Measurements from ENCODE around the gene RASGEF1B. TPM values are rescaled to one million over a fixed set of nuclear protein-coding genes. Genes with fewer than 3 reads are reported as not detected.
"Not testable (repeated sequence)": the region's sequence is repeated elsewhere in the genome, so short reads cannot be mapped to it uniquely, and the experiment has no call there.

The RASGEF1B gene
- total RNA-seq, 2 experiments from 2014 or later: 6.1 to 6.2 TPM

DNA sequence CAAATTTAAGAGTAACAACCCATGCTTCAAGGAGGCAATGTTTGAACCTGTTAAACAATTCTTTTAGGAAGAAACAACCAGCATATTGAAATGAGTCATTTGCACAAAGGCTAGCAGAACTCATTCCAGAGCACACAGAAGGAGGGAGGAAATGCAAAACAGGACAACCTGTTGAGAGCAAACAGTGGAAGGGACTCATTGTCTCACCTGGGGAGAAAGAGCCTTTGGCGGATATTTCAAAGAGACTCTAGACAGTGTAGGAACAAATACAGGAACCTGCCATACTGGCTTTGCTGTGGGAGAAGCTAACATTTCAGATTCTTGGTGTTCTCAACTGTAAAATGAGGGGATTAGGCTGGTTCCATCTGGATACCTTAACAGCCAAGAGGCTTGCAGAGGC is 14.8 kb upstream of the RASGEF1B start:
- Mint-ChIP-seq H3K36me3 (ENCODE audit: low read depth) (peaks cover 17% of the 10 kb centered on the region), H3K4me1 (ENCODE audit: low read depth) (peaks cover 18% of the 10 kb centered on the region)

GRCh38 chr4:81485310-81485980 is 13.7 kb upstream of the RASGEF1B start:
- no peak for ATAC-seq
- H3K4me1 Mint-ChIP-seq (ENCODE audit: low read depth): peaks cover 12% of the 10 kb centered on the region
- intact Hi-C loops (cut with micrococcal nuclease): no loop called here
- no peak for DNase-seq
- TF ChIP-seq, protein P1, sequence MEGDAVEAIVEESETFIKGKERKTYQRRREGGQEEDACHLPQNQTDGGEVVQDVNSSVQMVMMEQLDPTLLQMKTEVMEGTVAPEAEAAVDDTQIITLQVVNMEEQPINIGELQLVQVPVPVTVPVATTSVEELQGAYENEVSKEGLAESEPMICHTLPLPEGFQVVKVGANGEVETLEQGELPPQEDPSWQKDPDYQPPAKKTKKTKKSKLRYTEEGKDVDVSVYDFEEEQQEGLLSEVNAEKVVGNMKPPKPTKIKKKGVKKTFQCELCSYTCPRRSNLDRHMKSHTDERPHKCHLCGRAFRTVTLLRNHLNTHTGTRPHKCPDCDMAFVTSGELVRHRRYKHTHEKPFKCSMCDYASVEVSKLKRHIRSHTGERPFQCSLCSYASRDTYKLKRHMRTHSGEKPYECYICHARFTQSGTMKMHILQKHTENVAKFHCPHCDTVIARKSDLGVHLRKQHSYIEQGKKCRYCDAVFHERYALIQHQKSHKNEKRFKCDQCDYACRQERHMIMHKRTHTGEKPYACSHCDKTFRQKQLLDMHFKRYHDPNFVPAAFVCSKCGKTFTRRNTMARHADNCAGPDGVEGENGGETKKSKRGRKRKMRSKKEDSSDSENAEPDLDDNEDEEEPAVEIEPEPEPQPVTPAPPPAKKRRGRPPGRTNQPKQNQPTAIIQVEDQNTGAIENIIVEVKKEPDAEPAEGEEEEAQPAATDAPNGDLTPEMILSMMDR (IDR thresholded peaks at IDR 0.05): no peak
- H3K4me3 Mint-ChIP-seq: no peak overlapping the region
- peaks cover 12% of the 10 kb centered on the region for H3K36me3 Mint-ChIP-seq (ENCODE audit: low read depth)
- H3K27me3 Mint-ChIP-seq: no peaks in the 10 kb centered on the region
- H3K27ac Mint-ChIP-seq: no peak overlapping the region
- POLR2A ChIA-PET: interaction anchor here (0.5 to 1.7 kb wide), 2 partner anchors 8 to 13 kb away, joined by 3 to 8 read pairs; partner anchors contain the start of gene RASGEF1B
- CTCF ChIA-PET: interaction anchor here (2.1 kb wide), 1 partner anchor 13 kb away, joined by 5 read pairs; the partner anchor contains the start of gene RASGEF1B
- H3K9me3 Mint-ChIP-seq: peaks cover 13% of the 10 kb centered on the region

More for the DNA sequence above, 14.8 kb upstream of the RASGEF1B start:
- Mint-ChIP-seq H3K4me3 (no peak overlapping the region), H3K27me3 (no peaks in the 10 kb centered on the region), H3K27ac (no peak overlapping the region), H3K9me3 (peaks cover 18% of the 10 kb centered on the region)
- DNase-seq: no peak
- TF ChIP-seq, protein P1 (IDR thresholded peaks at IDR 0.05): no peak
- intact Hi-C loops (cut with micrococcal nuclease): no loop called here
- POLR2A ChIA-PET: no interaction called here
- no peak for ATAC-seq
- CTCF ChIA-PET: no interaction called here

DNA sequence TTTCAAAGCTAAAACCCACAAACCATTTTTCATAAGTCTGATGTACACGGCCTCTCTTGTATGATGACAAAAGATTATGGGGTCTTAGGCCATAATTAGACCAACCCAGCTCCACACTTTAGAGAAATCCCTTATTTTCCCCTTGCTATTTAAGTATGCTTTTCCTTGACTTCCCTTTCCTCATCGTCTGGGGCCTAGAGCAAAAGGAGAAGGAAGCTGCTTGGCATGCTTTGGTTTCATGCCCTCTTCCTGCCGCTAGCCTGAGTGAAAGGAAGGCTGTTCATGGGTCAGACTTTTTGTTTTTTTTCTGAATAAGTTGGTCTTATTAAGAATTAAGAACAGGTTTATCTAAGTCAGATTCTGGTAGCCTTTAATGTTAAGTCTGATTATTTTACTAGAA is 10.6 kb upstream of the RASGEF1B start:
- ATAC-seq: no peak
- CTCF ChIA-PET: no interaction called here

GRCh38 chr4:81481151-81481550 is 9.4 kb upstream of the RASGEF1B start:
- no peak for ATAC-seq
- no peaks in the 10 kb centered on the region for H3K4me1 Mint-ChIP-seq (ENCODE audit: low read depth)
- POLR2A ChIA-PET: no interaction called here
- no peak overlapping the region for H3K4me3 Mint-ChIP-seq
- H3K27me3 Mint-ChIP-seq: no peaks in the 10 kb centered on the region
- no peaks in the 10 kb centered on the region for H3K36me3 Mint-ChIP-seq (ENCODE audit: low read depth)
- H3K9me3 Mint-ChIP-seq: no peaks in the 10 kb centered on the region
- intact Hi-C loops (cut with micrococcal nuclease): no loop called here
- CTCF ChIA-PET: no interaction called here
- H3K27ac Mint-ChIP-seq: no peak overlapping the region
- TF ChIP-seq, protein P1 (IDR thresholded peaks at IDR 0.05): no peak
- DNase-seq: no peak

More for the DNA sequence above, 10.6 kb upstream of the RASGEF1B start:
- intact Hi-C loops (cut with micrococcal nuclease): no loop called here
- no peak for DNase-seq
- H3K36me3 Mint-ChIP-seq (ENCODE audit: low read depth): no peaks in the 10 kb centered on the region
- H3K27ac Mint-ChIP-seq: no peak overlapping the region
- peaks cover 1% of the 10 kb centered on the region for H3K9me3 Mint-ChIP-seq
- no peaks in the 10 kb centered on the region for H3K4me1 Mint-ChIP-seq (ENCODE audit: low read depth)
- no peaks in the 10 kb centered on the region for H3K27me3 Mint-ChIP-seq
- POLR2A ChIA-PET: no interaction called here
- TF ChIP-seq, protein P1 (IDR thresholded peaks at IDR 0.05): no peak
- H3K4me3 Mint-ChIP-seq: no peak overlapping the region

- H3K27me3 Mint-ChIP-seq; H3K27ac Mint-ChIP-seq; H3K36me3 Mint-ChIP-seq (ENCODE audit: low read depth); POLR2A ChIA-PET; DNase-seq; H3K9me3 Mint-ChIP-seq; ATAC-seq; H3K4me3 Mint-ChIP-seq; H3K4me1 Mint-ChIP-seq (ENCODE audit: low read depth): not testable (repeated sequence)
- CTCF ChIA-PET: interaction anchor here (1.3 kb wide), 1 partner anchor 12 kb away, joined by 4 read pairs; no protein-coding TSS in a partner anchor
- intact Hi-C loops (cut with micrococcal nuclease): loop anchor here (10.0 kb wide), 1 partner anchor 75 kb away; no protein-coding TSS in a partner anchor
These were observed 7.9 kb upstream of the RASGEF1B start for GRCh38 chr4:81479573-81479972.

DNA sequence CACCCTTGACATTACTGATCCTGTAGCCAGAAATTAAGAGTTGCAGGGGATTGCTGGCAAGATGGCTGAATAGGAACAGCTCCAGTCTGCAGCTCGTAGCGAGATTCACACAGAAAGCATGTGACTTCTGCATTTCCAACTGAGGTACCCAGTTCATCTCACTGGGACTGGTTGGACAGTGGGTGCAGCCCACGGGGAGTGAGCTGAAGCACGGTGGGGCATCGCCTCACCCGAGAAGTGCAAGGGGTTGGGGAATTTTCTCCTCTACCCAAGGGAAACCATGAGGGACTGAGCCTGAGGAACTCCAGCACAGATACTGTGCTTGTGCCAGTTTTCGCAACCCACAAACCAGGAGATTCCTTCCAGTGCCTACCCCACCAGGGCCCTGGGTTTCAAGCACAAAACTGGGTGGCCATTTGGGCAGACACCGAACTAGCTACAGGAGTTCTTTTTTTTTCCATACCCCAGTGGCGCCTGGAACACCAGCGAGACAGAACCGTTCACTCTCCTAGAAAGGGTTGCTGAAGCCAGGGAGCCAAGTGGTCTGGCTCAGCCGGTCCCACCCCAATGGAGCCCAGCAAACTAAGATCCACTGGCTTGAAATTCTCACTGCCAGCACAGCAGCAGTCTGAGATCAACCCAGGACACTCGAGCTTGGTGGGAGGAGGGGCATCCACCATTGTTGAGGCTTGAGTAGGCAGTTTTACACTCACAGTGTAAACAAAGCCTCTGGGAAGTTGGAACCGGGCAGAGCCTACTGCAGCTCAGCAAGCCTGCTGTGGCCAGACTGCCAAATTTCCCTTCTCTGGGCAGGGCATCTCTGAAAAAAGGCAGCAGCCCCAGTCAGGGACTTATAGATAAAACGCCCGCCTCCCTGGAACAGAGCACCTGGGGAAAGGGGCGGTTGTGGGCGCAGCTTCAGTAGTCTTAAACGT is 1.9 kb upstream of the RASGEF1B start:
- H3K36me3 Mint-ChIP-seq (ENCODE audit: low read depth); DNase-seq; ATAC-seq; H3K27me3 Mint-ChIP-seq; H3K9me3 Mint-ChIP-seq; H3K27ac Mint-ChIP-seq; H3K4me3 Mint-ChIP-seq: not testable (repeated sequence)
- H3K4me1 Mint-ChIP-seq (ENCODE audit: low read depth): peaks cover 28% of the 10 kb centered on the region
- POLR2A ChIA-PET: interaction anchor here (2.9 kb wide), 1 partner anchor 11 kb away, joined by 8 read pairs; no protein-coding TSS in a partner anchor
- CTCF ChIA-PET: interaction anchor here (2.1 to 10.1 kb wide), 4 partner anchors 18 to 812 kb away, joined by 4 to 156 read pairs (median 12); no protein-coding TSS in a partner anchor
- intact Hi-C loops (cut with micrococcal nuclease): loop anchor here (5.0 to 10.0 kb wide), 3 partner anchors 34 to 174 kb away; no protein-coding TSS in a partner anchor

Data from activated CD8-positive, alpha-beta T cell treated with anti-CD3 and anti-CD28 coated beads for 36 hours (primary cell).